HG03175 (cell line): ENCODE measurements around the gene TNP1.

Source experiments
- ATAC-seq: cut with Tn5 transposase; IDR thresholded peaks from one replicate; pipeline ENCODE4 v1.9.1; 2021; ENCODE audit warnings: mild to moderate bottlenecking, moderate library complexity; ENCODE audit not compliant: unreplicated experiment

The TNP1 gene, protein sequence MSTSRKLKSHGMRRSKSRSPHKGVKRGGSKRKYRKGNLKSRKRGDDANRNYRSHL

DNA sequence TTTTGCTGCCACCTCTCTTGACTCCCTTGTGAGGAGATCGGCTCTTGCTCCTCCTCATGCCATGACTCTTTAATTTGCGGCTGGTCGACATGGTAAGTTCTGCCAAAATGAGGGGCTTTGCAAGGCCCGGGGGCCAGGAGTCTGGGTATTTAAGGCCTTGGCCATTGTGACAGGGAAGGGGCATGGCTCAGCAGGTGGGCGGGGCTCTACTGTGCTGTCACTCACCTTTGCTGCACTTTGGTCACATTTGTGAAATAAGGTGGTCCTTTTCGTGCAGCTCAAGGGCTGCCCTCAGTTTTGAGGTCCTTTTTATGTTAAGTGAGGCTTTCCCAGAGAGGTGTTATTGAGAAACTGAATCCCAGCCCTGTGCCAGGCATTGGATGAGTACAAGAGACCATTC lies at the start of gene TNP1:
Gene TNP1, minus strand, starts transcription at position 121 of the 400 bp plus-strand sequence. Its CDS starts 30 bp downstream, at position 91.
- ATAC-seq, result no peak

- no peak for ATAC-seq
Measured at GRCh38 chr2:216908300-216908699, 48.4 kb upstream of the TNP1 start.

DNA sequence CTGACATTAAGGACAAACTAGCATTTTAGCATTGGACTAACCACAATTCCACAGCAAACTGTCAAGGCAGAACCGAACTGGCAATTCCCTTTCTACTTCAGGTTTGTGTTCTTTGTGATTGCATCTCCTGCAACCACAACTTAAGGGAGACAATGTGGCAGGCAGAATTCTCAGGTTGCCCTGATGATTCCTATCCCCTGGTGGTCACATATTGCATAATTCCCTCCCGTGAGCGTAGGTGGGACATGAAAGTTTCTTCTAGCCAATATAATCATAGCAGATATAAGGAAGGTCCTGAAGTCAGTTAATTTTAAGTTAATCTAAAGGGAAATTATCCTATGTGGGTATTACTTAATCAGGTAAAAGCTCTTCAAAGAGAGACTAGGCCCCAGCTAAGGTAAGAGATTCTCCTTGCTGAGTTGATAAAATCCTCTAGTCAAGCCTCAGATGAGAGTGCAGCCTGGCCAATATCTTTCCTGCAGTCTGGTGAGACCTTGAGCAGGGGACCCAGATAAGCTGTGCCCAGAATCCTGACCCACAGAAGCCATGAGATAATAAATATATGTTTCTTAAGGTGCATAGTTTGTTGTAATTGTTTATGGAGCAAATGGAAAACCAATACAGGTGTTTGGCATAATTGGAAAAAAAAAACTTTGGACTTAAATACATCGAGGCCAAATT lies 45.9 kb upstream of the TNP1 start:
- no peak for ATAC-seq

DNA sequence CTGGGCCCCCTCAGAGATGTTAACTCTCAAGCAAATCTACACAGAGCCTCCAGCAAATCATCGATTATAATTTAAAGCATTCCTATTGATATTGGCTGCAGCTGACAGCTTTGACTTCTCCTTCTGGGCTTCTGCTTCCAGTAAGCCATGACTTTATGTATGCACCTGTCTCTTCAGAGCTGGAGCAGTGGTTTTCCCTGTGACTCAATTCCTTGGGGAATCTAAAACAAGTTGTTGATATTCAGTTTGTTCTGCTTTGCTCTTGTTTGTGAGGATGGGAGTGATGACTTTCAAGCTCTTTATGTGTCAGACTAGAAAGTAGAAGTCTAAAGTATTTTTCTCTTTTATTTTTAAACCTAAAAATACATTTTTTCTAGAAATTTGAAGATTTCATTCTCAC lies 45.1 kb upstream of the TNP1 start:
- ATAC-seq, result no peak

DNA sequence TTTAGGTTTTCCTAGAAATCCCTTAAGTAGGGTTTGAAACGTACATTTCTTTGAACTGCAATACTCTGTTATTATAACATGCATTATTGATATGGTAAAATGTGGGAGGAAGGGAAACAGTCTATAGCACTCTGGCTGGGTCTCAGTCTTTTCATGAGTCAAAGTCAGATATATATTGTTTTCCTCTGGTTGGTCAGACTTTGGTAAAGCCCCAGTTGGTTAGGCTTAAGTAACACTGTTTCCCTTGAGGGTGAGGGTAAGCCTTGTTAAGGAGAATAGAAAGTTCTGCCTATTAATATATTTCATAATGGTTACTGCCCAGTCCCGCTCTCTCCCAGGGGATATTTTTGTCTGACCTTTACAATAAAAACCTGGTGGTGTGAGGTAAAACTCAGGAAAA lies 44.7 kb upstream of the TNP1 start:
- no peak for ATAC-seq

DNA sequence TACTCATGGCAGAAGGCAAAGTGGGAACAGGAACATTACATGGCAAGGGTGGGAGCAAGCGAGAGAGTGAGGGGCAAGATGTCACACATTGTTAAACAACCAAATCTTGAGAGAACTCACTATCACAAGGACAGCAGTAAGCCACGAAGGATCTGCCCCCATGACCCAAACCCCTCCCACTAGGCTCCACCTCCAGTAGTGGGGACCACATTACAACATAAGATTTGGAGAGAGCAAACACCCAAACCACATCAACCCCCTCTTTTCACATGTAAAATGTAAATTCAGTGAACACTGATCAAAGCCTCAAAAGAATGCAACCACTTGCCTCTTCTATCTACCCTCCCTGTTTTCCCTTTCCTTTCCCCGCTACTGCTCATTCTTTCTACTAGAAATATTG lies 43.6 kb upstream of the TNP1 start:
- no peak for ATAC-seq

GRCh38 chr2:216901273-216901672 lies 41.4 kb upstream of the TNP1 start:
- no peak for ATAC-seq

DNA sequence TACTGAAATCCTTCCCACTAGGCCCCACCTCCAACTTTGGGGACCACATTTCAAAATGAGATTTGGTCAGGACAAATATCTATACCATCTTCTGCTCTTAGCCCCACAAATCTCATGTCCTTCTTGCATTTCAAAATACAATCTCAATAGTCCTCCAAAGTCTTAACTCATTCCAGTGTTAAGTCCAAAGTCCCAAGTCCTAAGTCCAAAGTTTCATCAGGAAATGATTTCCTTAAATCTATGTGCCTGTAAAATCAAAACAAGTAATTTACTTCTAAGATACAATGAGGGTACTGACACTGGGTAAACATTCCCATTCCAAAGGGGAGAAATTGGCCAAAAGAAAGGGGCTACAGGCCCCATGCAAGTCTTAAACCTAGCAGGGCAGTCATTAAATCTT lies 40.5 kb upstream of the TNP1 start:
- ATAC-seq, result no peak

GRCh38 chr2:216897561-216898203 lies 37.8 kb upstream of the TNP1 start:
- no peak for ATAC-seq

DNA sequence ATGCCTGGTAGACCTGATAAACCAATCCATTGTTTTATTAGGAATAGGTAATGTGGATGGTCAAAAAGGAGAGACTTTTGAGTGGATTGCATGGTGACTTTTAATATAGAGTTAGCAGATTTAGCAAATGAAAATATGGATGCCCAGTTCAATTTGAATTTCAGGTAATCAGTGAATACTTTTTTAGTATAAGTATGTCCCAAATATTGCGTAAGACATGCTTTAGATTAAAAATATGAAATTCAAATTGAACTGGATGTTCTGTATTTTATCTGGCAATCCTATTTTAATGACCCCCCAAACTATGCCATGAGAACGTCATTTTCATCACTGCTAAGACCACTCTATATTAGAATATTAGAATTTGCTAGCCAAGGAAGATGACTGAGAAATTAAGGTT lies 30.3 kb upstream of the TNP1 start:
- ATAC-seq, result no peak

GRCh38 chr2:216888887-216889622 lies 29.2 kb upstream of the TNP1 start:
- ATAC-seq, result no peak

DNA sequence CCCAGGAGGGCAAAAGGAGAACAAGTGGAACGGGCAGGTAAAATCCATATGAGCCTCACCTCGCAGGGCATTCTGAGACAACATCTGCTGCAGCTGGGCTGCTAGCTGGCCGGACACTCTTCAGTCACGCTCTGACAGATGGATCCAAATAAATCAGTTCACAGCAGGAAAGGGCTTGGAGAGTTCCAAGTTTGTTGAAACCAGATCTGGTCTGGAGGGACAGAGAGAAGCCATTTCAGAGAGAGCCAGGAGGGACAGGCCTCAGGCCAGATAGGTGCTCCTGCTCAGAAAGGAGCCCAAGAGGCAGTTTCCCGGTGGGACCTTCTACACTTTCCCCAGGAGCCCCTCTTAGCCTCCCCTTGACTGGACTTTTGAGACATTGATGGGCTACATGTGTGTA lies 28.2 kb upstream of the TNP1 start:
- ATAC-seq, result no peak

GRCh38 chr2:216887138-216887537 lies 27.3 kb upstream of the TNP1 start:
- no peak for ATAC-seq

- no peak for ATAC-seq
Measured at GRCh38 chr2:216885117-216885553, 25.3 kb upstream of the TNP1 start.

- no peak for ATAC-seq
Measured at GRCh38 chr2:216884347-216884746, 24.5 kb upstream of the TNP1 start.

DNA sequence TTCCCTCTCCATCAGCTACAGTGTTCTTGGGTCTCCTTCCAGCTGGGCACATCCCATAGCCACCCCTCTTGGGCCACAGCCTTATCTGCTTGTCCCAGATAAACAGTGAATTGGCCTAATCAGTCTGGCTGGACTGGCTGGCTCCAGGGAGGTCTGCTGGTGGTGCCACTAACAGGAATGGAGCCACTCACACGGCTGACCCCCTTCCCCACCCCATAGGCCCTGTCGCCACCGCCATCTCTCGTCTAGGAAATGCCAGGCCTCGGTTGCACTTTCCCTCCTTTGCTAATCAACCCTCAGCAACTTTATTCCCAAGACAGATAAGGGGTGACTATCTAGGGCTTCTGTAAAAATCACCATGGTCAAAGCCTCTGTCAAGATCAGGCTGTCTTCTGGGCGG lies 23.0 kb upstream of the TNP1 start:
- no peak for ATAC-seq

GRCh38 chr2:216881411-216881810 lies 21.5 kb upstream of the TNP1 start:
- no peak for ATAC-seq

DNA sequence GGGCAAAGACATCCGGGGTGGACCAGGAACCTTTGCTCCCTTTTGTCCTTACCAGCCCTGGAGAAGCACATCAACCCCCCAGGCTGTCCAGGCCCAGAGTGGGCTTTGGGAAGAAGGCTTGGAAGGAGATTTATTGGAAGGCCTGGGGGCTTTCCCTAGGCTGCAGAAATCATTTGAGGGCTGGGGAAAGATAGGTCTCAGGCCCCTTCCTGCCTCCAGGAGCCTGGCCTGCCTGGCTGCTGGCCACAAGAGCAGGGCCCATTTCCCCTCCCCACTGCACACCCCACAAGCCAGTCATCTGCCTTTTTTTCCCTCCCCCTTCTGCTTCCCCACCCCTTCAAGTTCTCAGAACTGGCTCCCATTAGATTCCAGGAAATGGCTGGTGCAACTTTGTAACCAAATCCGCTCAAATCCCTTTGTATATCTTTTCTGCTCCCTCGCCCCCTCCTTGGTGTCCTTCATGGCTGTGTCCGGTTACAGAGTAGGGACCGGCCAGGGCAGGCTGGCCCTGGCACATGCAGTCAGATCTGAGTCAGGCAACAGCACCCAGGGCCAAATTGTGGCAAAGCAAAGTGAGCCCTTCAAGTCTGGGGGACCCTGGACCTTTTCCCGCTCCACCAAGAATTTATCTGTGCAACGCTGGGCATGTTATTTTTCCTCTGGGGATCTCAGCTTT lies 20.8 kb upstream of the TNP1 start:
- no peak for ATAC-seq

GRCh38 chr2:216879727-216880508 lies 20.1 kb upstream of the TNP1 start:
- no peak for ATAC-seq

DNA sequence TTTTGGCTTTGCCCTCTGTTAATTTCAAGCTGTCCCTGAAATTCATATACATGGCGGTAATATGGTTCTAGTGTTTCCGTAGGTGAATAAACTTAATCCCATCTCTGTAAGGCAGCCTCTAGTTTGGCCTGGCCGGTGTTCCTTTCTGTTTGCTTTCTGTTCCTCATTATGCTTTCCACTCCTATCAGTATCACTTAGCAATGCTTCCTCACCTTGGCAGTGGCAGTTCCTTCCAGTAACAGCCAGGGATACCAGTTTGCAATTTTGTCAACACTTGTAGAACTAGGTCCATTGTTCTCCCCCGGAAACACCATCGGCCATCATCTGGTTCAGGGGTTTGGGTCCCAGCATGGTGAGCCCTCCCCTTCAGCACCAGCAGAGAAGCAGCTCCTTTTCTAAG lies 18.2 kb upstream of the TNP1 start:
- no peak for ATAC-seq

- no peak for ATAC-seq
Measured at GRCh38 chr2:216877085-216877484, 17.2 kb upstream of the TNP1 start.
